Lung (tissue), 12 donors: Measurements from ENCODE around the gene ITGB1BP1. TPM values are rescaled to one million over a fixed set of nuclear protein-coding genes. Genes with fewer than 3 reads are reported as not detected.

ENCODE experiments used
- ATAC-seq: fragments of 200-7000 bp; cut with Tn5 transposase; one replicate; pipeline ENCODE4 v1.9.1; 2020; ENCODE audit warnings: moderate number of reproducible peaks; ENCODE audit not compliant: insufficient read depth, low FRiP score
- DNase-seq, 3 donors: peaks; one replicate each; pipeline ENCODE4 v3.0.0-alpha.2; 2013 to 2017
- H3K27ac ChIP-seq, 2 donors: one replicate each; pipeline ENCODE4 v1.5.1; 2013; ENCODE audit warnings: mild to moderate bottlenecking in 2 of 2, moderate library complexity in 2 of 2, control low read depth in 1 of 2, inconsistent platforms in 1 of 2, low read depth in 1 of 2, low read length in 1 of 2
- H3K27me3 ChIP-seq, 3 donors: one replicate each; pipeline ENCODE4 v1.5.1; 2013; ENCODE audit warnings: low read length in 2 of 3; ENCODE audit not compliant: control insufficient read depth in 3 of 3, insufficient read depth in 3 of 3
- H3K36me3 ChIP-seq, 4 donors: one replicate each; pipeline ENCODE4 v1.5.1; 2013; ENCODE audit warnings: low read length in 4 of 4, mild to moderate bottlenecking in 1 of 4, moderate library complexity in 1 of 4; ENCODE audit not compliant: control insufficient read depth in 4 of 4, insufficient read depth in 4 of 4
- H3K4me1 ChIP-seq, 5 donors: one replicate each; pipeline ENCODE4 v1.5.1; 2013; ENCODE audit warnings: low read length in 5 of 5, mild to moderate bottlenecking in 2 of 5, moderate library complexity in 1 of 5; ENCODE audit not compliant: control insufficient read depth in 5 of 5, insufficient read depth in 5 of 5
- H3K4me3 ChIP-seq: one replicate; pipeline ENCODE4 v1.5.1; 2013; ENCODE audit warnings: mild to moderate bottlenecking, control low read depth, moderate library complexity
- H3K9ac ChIP-seq, 2 donors: one replicate each; pipeline ENCODE4 v1.5.1; 2013; ENCODE audit warnings: low read length in 2 of 2, control low read depth in 1 of 2; ENCODE audit not compliant: insufficient read depth in 1 of 2
- H3K9me3 ChIP-seq, 4 donors: one replicate each; pipeline ENCODE4 v1.5.1; 2013; ENCODE audit warnings: low read length in 3 of 4, mild to moderate bottlenecking in 1 of 4, moderate library complexity in 1 of 4; ENCODE audit not compliant: control insufficient read depth in 4 of 4, insufficient read depth in 3 of 4
- WGBS, 2 donors: extraction: QIAGEN DNeasy Blood & Tissue Kit; methylation state at CpG; one replicate each; pipeline ENCODE4 v1.1.7; 2013; 5-methylcytosine and 5-hydroxymethylcytosine counted together
- polyA plus RNA-seq, 2 donors: library from polyadenylated mRNA; stranded (reverse); fragments of 200-250 nt; gene quantifications; one replicate each; pipeline ENCODE4 v1.2.1, GENCODE V29; 2013
- total RNA-seq, 2 donors: library from RNA; depleted of rRNA in 1 of 2; stranded (reverse); fragments of >200 nt in 1 of 2; gene quantifications; one replicate each; pipeline ENCODE4 v1.2.1, GENCODE V29; 2014 to 2021
- TF ChIP-seq, protein P1 (sequence below): IDR thresholded peaks from 2 replicates; pipeline ENCODE4 v1.5.1; 2012; ENCODE audit warnings: mild to moderate bottlenecking; ENCODE audit errors: control extremely low read depth, extremely low read depth
- donor health status: control.
- donor health status: control.
- donor health status: Bipolar disorder and iron deficiency.
- donor health status: healthy.
- donor health status: DM: yes; HTN: yes; CAD: no.

The ITGB1BP1 gene
- total and polyA plus RNA-seq, 4 donors = 32.4 to 100 (median 62.6) TPM

DNA sequence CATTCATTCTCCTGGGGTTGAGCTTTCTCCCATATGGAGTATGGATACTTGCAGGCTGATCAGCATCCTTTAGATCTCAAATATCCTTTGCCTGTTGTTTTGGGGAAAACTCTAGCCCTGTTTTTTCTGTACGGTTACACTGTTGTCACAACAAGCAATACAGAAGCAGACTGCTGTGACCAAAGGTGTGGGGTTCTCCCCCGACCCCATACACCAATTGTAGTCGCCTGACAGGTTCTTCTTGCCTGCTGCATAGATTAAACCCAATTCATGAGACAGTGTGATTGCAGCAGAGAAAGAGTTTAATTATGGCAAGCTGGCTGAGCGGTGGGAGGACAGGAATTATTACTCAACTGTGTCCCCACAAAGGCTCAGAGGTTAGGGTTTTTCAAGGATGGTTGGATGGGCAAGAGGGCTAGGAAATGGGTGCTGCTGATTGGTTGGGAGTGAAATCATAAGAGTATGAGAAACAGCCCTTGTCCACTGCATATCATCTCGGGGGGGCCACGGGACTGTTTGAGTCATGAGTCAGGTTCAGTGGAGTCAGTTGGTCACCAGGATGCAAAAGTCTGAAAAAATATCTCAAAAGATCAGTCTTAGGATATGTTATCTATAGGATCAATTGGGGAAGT lies 40.6 kb downstream of the ITGB1BP1 start:
- WGBS, 2 donors = 90 to 92% methylated on average over 6 of the region's 6 CpGs
- Histone ChIP-seq H3K27ac (no peak overlapping the region), H3K9me3 (no peaks in the 10 kb centered on the region), H3K4me1 (peaks cover 0 to 24% (median 0%) of the 10 kb centered on the region in 5 donors), H3K36me3 (peaks cover 0 to 11% (median 6%) of the 10 kb centered on the region in 4 donors), H3K9ac (no peak overlapping the region), H3K4me3 (no peak overlapping the region), H3K27me3 (no peaks in the 10 kb centered on the region)
- DNase-seq (no peak), ATAC-seq (no peak)
- TF ChIP-seq, protein P1, sequence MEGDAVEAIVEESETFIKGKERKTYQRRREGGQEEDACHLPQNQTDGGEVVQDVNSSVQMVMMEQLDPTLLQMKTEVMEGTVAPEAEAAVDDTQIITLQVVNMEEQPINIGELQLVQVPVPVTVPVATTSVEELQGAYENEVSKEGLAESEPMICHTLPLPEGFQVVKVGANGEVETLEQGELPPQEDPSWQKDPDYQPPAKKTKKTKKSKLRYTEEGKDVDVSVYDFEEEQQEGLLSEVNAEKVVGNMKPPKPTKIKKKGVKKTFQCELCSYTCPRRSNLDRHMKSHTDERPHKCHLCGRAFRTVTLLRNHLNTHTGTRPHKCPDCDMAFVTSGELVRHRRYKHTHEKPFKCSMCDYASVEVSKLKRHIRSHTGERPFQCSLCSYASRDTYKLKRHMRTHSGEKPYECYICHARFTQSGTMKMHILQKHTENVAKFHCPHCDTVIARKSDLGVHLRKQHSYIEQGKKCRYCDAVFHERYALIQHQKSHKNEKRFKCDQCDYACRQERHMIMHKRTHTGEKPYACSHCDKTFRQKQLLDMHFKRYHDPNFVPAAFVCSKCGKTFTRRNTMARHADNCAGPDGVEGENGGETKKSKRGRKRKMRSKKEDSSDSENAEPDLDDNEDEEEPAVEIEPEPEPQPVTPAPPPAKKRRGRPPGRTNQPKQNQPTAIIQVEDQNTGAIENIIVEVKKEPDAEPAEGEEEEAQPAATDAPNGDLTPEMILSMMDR = no peak

DNA sequence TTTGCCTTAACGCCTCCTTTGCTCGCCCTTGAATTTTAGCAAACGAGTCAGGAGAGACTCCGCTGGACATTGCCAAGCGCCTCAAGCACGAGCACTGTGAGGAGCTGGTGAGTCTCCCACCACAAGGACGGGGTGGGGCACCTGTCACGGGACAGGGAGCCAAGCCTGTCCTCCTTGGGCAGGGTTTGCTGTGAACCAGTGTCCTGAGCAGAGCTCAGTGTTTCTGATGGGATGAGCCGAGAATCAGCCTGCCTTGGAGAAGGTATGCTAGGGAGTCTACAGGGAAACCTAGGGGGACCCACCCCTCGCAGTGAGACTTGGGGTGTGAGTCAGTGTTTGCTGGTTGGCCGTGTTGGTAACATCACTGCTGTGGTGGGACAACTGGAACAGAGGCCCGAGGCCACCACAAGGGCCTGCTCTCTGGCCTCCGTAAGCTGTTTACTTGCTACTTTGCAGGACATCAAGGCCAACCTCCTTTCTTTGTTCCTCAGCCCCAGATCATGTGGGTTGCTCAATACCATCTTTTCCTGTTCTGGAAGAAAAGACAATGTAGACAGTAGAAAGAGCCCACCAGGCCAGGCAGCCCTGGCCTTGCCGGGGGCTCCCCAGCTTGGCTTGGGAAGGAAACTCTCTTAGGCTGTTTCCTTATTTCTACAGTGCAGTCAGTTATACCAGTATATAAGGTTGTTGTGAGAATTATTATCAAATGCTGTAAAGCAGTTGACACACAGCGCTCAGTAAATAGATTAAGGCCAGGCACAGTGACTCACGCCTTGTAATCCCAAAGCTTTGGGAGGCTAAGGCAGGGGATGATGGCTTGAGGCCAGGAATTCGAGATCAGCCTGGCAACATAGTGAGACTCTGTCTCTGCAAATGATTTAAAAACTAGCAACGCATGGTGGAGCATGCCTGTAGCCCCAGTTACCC lies 42.4 kb downstream of the ITGB1BP1 start:
- peak; percentile 52 to 78 (median 62) for DNase-seq
- WGBS, 2 donors = 72 to 80% methylated on average over 18 of the region's 18 CpGs
- ATAC-seq = no peak
- H3K4me3 ChIP-seq = no peak overlapping the region
- no peak overlapping the region for H3K9ac ChIP-seq
- TF ChIP-seq, protein P1 = no peak
- no peaks in the 10 kb centered on the region for H3K9me3 ChIP-seq
- peak overlapping the region; percentile 17 to 28 for H3K27ac ChIP-seq
- no peaks in the 10 kb centered on the region for H3K27me3 ChIP-seq
- H3K4me1 ChIP-seq = peaks cover 0 to 24% (median 0%) of the 10 kb centered on the region in 5 donors
- peaks cover 0 to 11% (median 6%) of the 10 kb centered on the region in 4 donors for H3K36me3 ChIP-seq

DNA sequence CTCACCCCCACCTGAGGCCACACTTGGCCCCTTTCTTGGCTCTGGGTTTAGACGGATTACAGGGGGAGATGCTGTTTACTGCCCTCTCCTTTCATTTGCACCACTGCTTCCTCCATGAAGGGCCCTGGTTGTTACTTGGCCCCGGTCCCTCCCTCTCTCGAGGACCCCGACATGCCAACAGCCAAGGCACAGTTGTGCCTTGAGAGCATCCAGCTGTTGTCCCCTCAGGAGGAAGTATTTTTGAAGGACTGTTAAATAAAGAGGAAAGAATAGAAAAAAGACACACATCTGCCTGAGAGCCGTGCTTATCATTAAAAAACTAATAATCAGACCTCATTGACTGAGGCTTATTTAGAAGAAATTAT lies 44.0 kb downstream of the ITGB1BP1 start:
- Histone ChIP-seq H3K27me3 (no peaks in the 10 kb centered on the region), H3K27ac (peak overlapping the region in 1 of 2 donors; percentile 3), H3K36me3 (peaks cover 0 to 13% (median 3%) of the 10 kb centered on the region in 4 donors), H3K9me3 (no peaks in the 10 kb centered on the region), H3K4me3 (no peak overlapping the region), H3K4me1 (peaks cover 0 to 24% (median 0%) of the 10 kb centered on the region in 5 donors), H3K9ac (no peak overlapping the region)
- DNase-seq (peak; percentile 83 to 89 (median 87)), ATAC-seq (no peak)
- TF ChIP-seq, protein P1 = no peak
- 82 to 91% methylated on average over 5 of the region's 5 CpGs for WGBS, 2 donors
